WTC11 (cell line): Measurements from ENCODE around the gene LBHD1. TPM values are rescaled to one million over a fixed set of nuclear protein-coding genes. Genes with fewer than 3 reads are reported as not detected.
A peak's percentile ranks its signal among the peaks of the same experiment; 100 is the strongest.

Experiments
- AFF4 ChIP-seq: sonication (generic); formaldehyde crosslinking; IDR thresholded peaks from 2 replicates; pipeline ENCODE4 v1.8.1; 2023; ENCODE audit warnings: mild to moderate bottlenecking, missing genetic modification reagents, borderline replicate concordance
- ARID4B ChIP-seq: sonication (generic); formaldehyde crosslinking; IDR thresholded peaks from 2 replicates; pipeline ENCODE4 v1.8.0; 2023; ENCODE audit warnings: missing genetic modification reagents, mild to moderate bottlenecking, borderline replicate concordance
- CTCF ChIP-seq: fragments of 200-600 bp; IDR thresholded peaks from 2 replicates; pipeline ENCODE4 v1.8.0; 2022; ENCODE audit warnings: antibody characterized with exemption
- EMX1 ChIP-seq: fragments of 250-450 bp; sonication (Bioruptor Pico); IDR thresholded peaks from 2 replicates; pipeline ENCODE4 v1.8.0; 2021; ENCODE audit warnings: mild to moderate bottlenecking
- FOXP4 ChIP-seq: sonication (generic); formaldehyde crosslinking; IDR thresholded peaks from 2 replicates; pipeline ENCODE4 v1.8.0; 2022; ENCODE audit warnings: mild to moderate bottlenecking, missing genetic modification reagents
- GABPB1 ChIP-seq: sonication (generic); formaldehyde crosslinking; IDR thresholded peaks from 2 replicates; pipeline ENCODE4 v1.8.1; 2023; ENCODE audit warnings: mild to moderate bottlenecking, missing genetic modification reagents
- JUN ChIP-seq: sonication (generic); formaldehyde crosslinking; IDR thresholded peaks from 2 replicates; pipeline ENCODE4 v1.8.0; 2023; ENCODE audit warnings: mild to moderate bottlenecking, missing genetic modification reagents
- KAT7 ChIP-seq: sonication (generic); formaldehyde crosslinking; IDR thresholded peaks from 2 replicates; pipeline ENCODE4 v1.8.1; 2023; ENCODE audit warnings: missing genetic modification reagents, mild to moderate bottlenecking, borderline replicate concordance
- MLX ChIP-seq: sonication (generic); formaldehyde crosslinking; IDR thresholded peaks from 2 replicates; pipeline ENCODE4 v1.8.1; 2023; ENCODE audit warnings: mild to moderate bottlenecking, missing genetic modification reagents, moderate library complexity
- NR2C2 ChIP-seq: sonication (generic); formaldehyde crosslinking; IDR thresholded peaks from 2 replicates; pipeline ENCODE4 v1.8.0; 2022; ENCODE audit warnings: mild to moderate bottlenecking, missing genetic modification reagents
- PRDM15 ChIP-seq: sonication (generic); formaldehyde crosslinking; IDR thresholded peaks from 2 replicates; pipeline ENCODE4 v1.8.0; 2022; ENCODE audit warnings: missing genetic modification reagents
- PRRX2 ChIP-seq: fragments of 250-450 bp; sonication (Bioruptor Pico); IDR thresholded peaks from 2 replicates; pipeline ENCODE4 v1.8.0; 2021; ENCODE audit warnings: mild to moderate bottlenecking
- TCF7 ChIP-seq: sonication (generic); formaldehyde crosslinking; IDR thresholded peaks from 2 replicates; pipeline ENCODE4 v1.8.0; 2022; ENCODE audit warnings: mild to moderate bottlenecking, low read depth, missing genetic modification reagents, moderate library complexity
- USF1 ChIP-seq: sonication (generic); formaldehyde crosslinking; IDR thresholded peaks from 2 replicates; pipeline ENCODE4 v1.8.0; 2022; ENCODE audit warnings: mild to moderate bottlenecking, missing genetic modification reagents
- ZNF121 ChIP-seq: sonication (generic); formaldehyde crosslinking; IDR thresholded peaks from 2 replicates; pipeline ENCODE4 v1.8.0; 2023; ENCODE audit warnings: missing genetic modification reagents
- ZNF263 ChIP-seq: sonication (generic); formaldehyde crosslinking; IDR thresholded peaks from 2 replicates; pipeline ENCODE4 v1.8.1; 2022; ENCODE audit warnings: low read depth, mild to moderate bottlenecking, moderate library complexity, missing genetic modification reagents
- ZNF396 ChIP-seq: fragments of 250-450 bp; sonication (Bioruptor Pico); IDR thresholded peaks from 2 replicates; pipeline ENCODE4 v1.8.0; 2021; ENCODE audit warnings: mild to moderate bottlenecking, moderate library complexity, borderline replicate concordance
- ZNF423 ChIP-seq: fragments of 250-450 bp; sonication (Bioruptor Pico); IDR thresholded peaks from 2 replicates; pipeline ENCODE4 v2.1.2; 2022; ENCODE audit warnings: mild to moderate bottlenecking, moderate library complexity
- ZNF425 ChIP-seq: fragments of 250-450 bp; sonication (Bioruptor Pico); conservative IDR thresholded peaks from 2 replicates; pipeline ENCODE4 v1.9.0; 2021; ENCODE audit warnings: mild to moderate bottlenecking
- total RNA-seq: library from RNA; stranded (reverse); gene quantifications from 3 replicates; pipeline ENCODE4 v1.2.3, GENCODE V29; 2021

Gene LBHD1
- total RNA-seq, 1 experiment from 2014 or later, result 4.2 TPM

- TF ChIP-seq ZNF425 (peak; percentile 92), NR2C2 (no peak), ZNF396 (CRISPR knock-in tag) (no peak), FOXP4 (CRISPR knock-in tag) (peak; percentile 27; the same call in 1 of the 2 replicates), AFF4 (no peak), ZNF263 (CRISPR knock-in tag) (no peak), TCF7 (CRISPR knock-in tag) (no peak), KAT7 (CRISPR knock-in tag) (0 out of 2 replicates have a peak, but pooled peaks have one; percentile 4), ZNF121 (CRISPR knock-in tag) (no peak), USF1 (no peak), ARID4B (CRISPR knock-in tag) (0 out of 2 replicates have a peak, but pooled peaks have one; percentile 52), EMX1 (peak; percentile 90), GABPB1 (peak; percentile 19; the same call in 1 of the 2 replicates), PRDM15 (peak; percentile 84), JUN (CRISPR knock-in tag) (no peak; the same call in 1 of the 2 replicates), PRRX2 (CRISPR knock-in tag) (peak; percentile 89; the same call in 1 of the 2 replicates), ZNF423 (CRISPR knock-in tag) (no peak), MLX (no peak), CTCF (no peak)
Measured at GRCh38 chr11:62665075-62665598, 6.9 kb downstream of the LBHD1 start, which contains the start of the genes C11orf98 and CSKMT (continued).
